HepG2 (cell line): ENCODE measurements around the gene RNLS. TPM values are rescaled to one million over a fixed set of nuclear protein-coding genes. Genes with fewer than 3 reads are reported as not detected.

Experiments
- ATAC-seq: fragments of 200-7000 bp; cut with Tn5 transposase; 3 replicates; pipeline ENCODE4 v1.9.1; 2020; ENCODE audit warnings: mild to moderate bottlenecking, moderate library complexity
- BruUV-seq: library from RNA; stranded (reverse); fragments of 400-500 nt; replicated peaks from 2 replicates; lab custom pipeline; 2021; lab: Mats Ljungman, UMichigan
- CTCF ChIA-PET: fragments of 300-600 bp; formaldehyde crosslinking; extraction: SDS; loops from one replicate; lab custom pipeline; 2021; ENCODE audit warnings: low total read pairs, inconsistent platforms, low intra/inter-chr PET ratio; lab: Yijun Ruan, JAX
- POLR2A ChIA-PET: fragments of 350-600 bp; sonication (Branson Sonifier 250); formaldehyde crosslinking; loops from one replicate; lab custom pipeline; 2020; ENCODE audit warnings: antibody characterized with exemption, inconsistent platforms; lab: Yijun Ruan, JAX
- DNase-seq: peaks from one replicate; pipeline ENCODE4 v3.0.0-alpha.2; 2015; ENCODE audit warnings: low spot score
- FAIRE-seq: peaks from 3 replicates; lab custom pipeline; 2011; peaks lifted over from hg19 to GRCh38; lab: Jason Lieb, UNC
- H2AFZ ChIP-seq: one replicate; pipeline ENCODE4 v1.6.1; 2011; ENCODE audit warnings: low read length, inconsistent platforms
- H3K27ac ChIP-seq: fragments of 300-600 bp; 3 replicates; pipeline ENCODE4 v1.8.0; 2011; ENCODE audit warnings: mixed run types, mild to moderate bottlenecking, mixed read lengths, low read length, inconsistent platforms; ENCODE audit not compliant: insufficient read depth; ENCODE audit errors: extremely low read length
- H3K27me3 ChIP-seq, 2 experiments: fragments of 200-600 bp in 1 of 2; 2 replicates in 1 of 2; 3 replicates in 1 of 2; pipeline versions ENCODE4 v1.6.0 to v1.8.0; 2011; ENCODE audit warnings: low read length in 2 of 2, mild to moderate bottlenecking in 2 of 2, moderate library complexity in 2 of 2, inconsistent platforms in 1 of 2; ENCODE audit not compliant: insufficient read depth in 2 of 2, control insufficient read depth in 1 of 2
- H3K36me3 ChIP-seq, 2 experiments: fragments of 200-600 bp in 1 of 2; replicated peaks in 1 of 2; 2 replicates in 1 of 2; 3 replicates in 1 of 2; pipeline versions ENCODE4 v1.5.1 to v1.8.0; 2011; ENCODE audit warnings: low read length in 2 of 2, inconsistent platforms in 1 of 2; ENCODE audit not compliant: insufficient read depth in 2 of 2, control insufficient read depth in 1 of 2
- H3K4me1 ChIP-seq: 2 replicates; pipeline ENCODE4 v1.5.1; 2012; ENCODE audit warnings: low read length, inconsistent platforms; ENCODE audit not compliant: insufficient read depth
- H3K4me2 ChIP-seq: 2 replicates; pipeline ENCODE4 v1.6.0; 2011; ENCODE audit warnings: low read depth, low read length, inconsistent platforms
- H3K4me3 ChIP-seq, 3 experiments: fragments of 200-600 bp in 1 of 3; sonication (generic), shearing (Covaris generic) in 1 of 3; replicated peaks in 1 of 3; 2 replicates each; pipeline ENCODE4 v1.5.1; 2011 to 2016; ENCODE audit warnings: low read length in 3 of 3, inconsistent platforms in 2 of 3, low read depth in 2 of 3, mild to moderate bottlenecking in 2 of 3, control low read depth in 1 of 3, mixed read lengths in 1 of 3; ENCODE audit not compliant: insufficient read depth in 1 of 3
- H3K79me2 ChIP-seq: one replicate; pipeline ENCODE4 v1.6.1; 2011; ENCODE audit warnings: low read length, inconsistent platforms; ENCODE audit not compliant: insufficient read depth
- H3K9ac ChIP-seq: 2 replicates; pipeline ENCODE4 v1.6.0; 2011; ENCODE audit warnings: mild to moderate bottlenecking, low read depth, low read length, inconsistent platforms; ENCODE audit not compliant: insufficient read depth
- H3K9me3 ChIP-seq: 2 replicates; pipeline ENCODE4 v1.5.1; 2012; ENCODE audit warnings: mild to moderate bottlenecking, low read length
- H4K20me1 ChIP-seq: 2 replicates; pipeline ENCODE4 v1.6.0; 2011; ENCODE audit warnings: inconsistent platforms, mild to moderate bottlenecking, low read length, moderate library complexity; ENCODE audit not compliant: insufficient read depth
- ATF4 ChIP-seq, 2 experiments: fragments of 450-650 bp in 1 of 2; sonication (generic) in 1 of 2; formaldehyde crosslinking; IDR thresholded peaks; 2 replicates each; pipeline versions ENCODE4 v1.5.0 to v1.8.0; 2020 to 2022; ENCODE audit warnings: mild to moderate bottlenecking in 1 of 2, missing genetic modification reagents in 1 of 2
- BHLHE40 ChIP-seq: IDR thresholded peaks from 2 replicates; pipeline ENCODE4 v1.6.1; 2011; ENCODE audit warnings: low read length, improper control_type of control experiment
- FOXC1 ChIP-seq: sonication (generic); formaldehyde crosslinking; IDR thresholded peaks from 2 replicates; pipeline ENCODE4 v1.8.0; 2022; ENCODE audit warnings: mild to moderate bottlenecking, missing genetic modification reagents, borderline replicate concordance
- HBP1 ChIP-seq: IDR thresholded peaks from 2 replicates; pipeline ENCODE4 v1.6.1; 2016; ENCODE audit warnings: low read depth, control low read depth
- HINFP ChIP-seq: sonication (generic); formaldehyde crosslinking; IDR thresholded peaks from 2 replicates; pipeline ENCODE4 v1.4.0; 2020; ENCODE audit warnings: low read depth, mild to moderate bottlenecking, missing genetic modification reagents
- NFIC ChIP-seq: IDR thresholded peaks from 2 replicates; pipeline ENCODE4 v1.6.1; 2012; ENCODE audit warnings: mild to moderate bottlenecking, low read length, inconsistent platforms
- YEATS4 ChIP-seq: sonication (generic); formaldehyde crosslinking; IDR thresholded peaks from 2 replicates; pipeline ENCODE4 v1.4.0; 2020; ENCODE audit warnings: missing genetic modification reagents, borderline replicate concordance
- ZNF138 ChIP-seq: sonication (generic); formaldehyde crosslinking; IDR thresholded peaks from 2 replicates; pipeline ENCODE4 v1.5.0; 2020; ENCODE audit warnings: mild to moderate bottlenecking, low read depth, missing genetic modification reagents
- ZNF24 ChIP-seq: fragments of 450-650 bp; IDR thresholded peaks from 2 replicates; pipeline ENCODE4 v1.6.1; 2017; ENCODE audit warnings: antibody characterized with exemption, mild to moderate bottlenecking
- ZNF775 ChIP-seq: sonication (generic); formaldehyde crosslinking; IDR thresholded peaks from 2 replicates; pipeline ENCODE4 v1.4.0; 2020; ENCODE audit warnings: missing genetic modification reagents, mild to moderate bottlenecking, moderate library complexity, borderline replicate concordance
- WGBS: methylation state at CpG from one replicate; pipeline ENCODE4 v1.1.6; 2017; ENCODE audit warnings: low lambda C conversion rate; 5-methylcytosine and 5-hydroxymethylcytosine counted together
- in situ Hi-C: cut with HindIII; loops from 2 replicates; pipeline ENCODE4 v1.10.0; 2017; ENCODE audit warnings: low pct_unique_long_range_greater_than_20kb; ENCODE audit not compliant: extremely low pct_ligation_motif_present
- intact Hi-C: fragments of 100-400 bp; cut with micrococcal nuclease; formaldehyde crosslinking; loops from one replicate; pipeline ENCODE4 v1.10.0; 2022; ENCODE audit not compliant: unreplicated experiment
- polyA plus RNA-seq, 8 experiments: library from polyadenylated mRNA; depleted of rRNA in 3 of 8; stranded (reverse) in 7 of 8; unstranded in 1 of 8; fragments of >200 nt; fragmentation: Illumina TruSeq in 4 of 8; extraction: Trizol in 4 of 8; gene quantifications; 2 replicates each; pipeline versions ENCODE4 v1.2.1 to v1.2.3, GENCODE V29; 2011 to 2016; ENCODE audit warnings: low read depth in 4 of 8, missing spikeins in 1 of 8, mixed read lengths in 1 of 8; ENCODE audit not compliant: insufficient read depth in 1 of 8
- total RNA-seq, 5 experiments: library from RNA; depleted of rRNA; stranded (reverse); fragments of >200 nt; fragmentation: Illumina TruSeq; extraction: Trizol; gene quantifications; 2 replicates each; pipeline ENCODE4 v1.2.3, GENCODE V29; 2016; ENCODE audit warnings: low read depth in 1 of 5

The RNLS gene
- total and polyA plus RNA-seq, 2 of the 13 experiments (the other 11 are each of a cell fraction or from before 2014, with no cell fraction given), result not detected

GRCh38 chr10:88271761-88272543, 311.2 kb downstream of the RNLS start:
- Histone ChIP-seq H3K27me3 (no peaks in the 10 kb centered on the region), H4K20me1 (no peaks in the 10 kb centered on the region), H3K4me2 (no peak overlapping the region), H3K27ac (no peak overlapping the region), H3K36me3 (no peaks in the 10 kb centered on the region), H3K9me3 (no peaks in the 10 kb centered on the region), H3K4me3 (no peak overlapping the region), H3K79me2 (no peaks in the 10 kb centered on the region), H3K4me1 (no peaks in the 10 kb centered on the region), H2AFZ (no peak overlapping the region), H3K9ac (no peak overlapping the region)
- TF ChIP-seq ZNF138 (CRISPR knock-in tag) (no peak), FOXC1 (CRISPR knock-in tag) (no peak), BHLHE40 (no peak), ZNF775 (no peak), HINFP (CRISPR knock-in tag) (no peak), YEATS4 (CRISPR knock-in tag) (no peak), HBP1 (no peak), ATF4 (CRISPR knock-in tag; IDR thresholded peaks at IDR 0.05) (no peak), ZNF24 (no peak), NFIC (no peak)
- ChIA-PET POLR2A (no interaction called here), CTCF (no interaction called here)
- BruUV-seq, result no TSS peak
- FAIRE-seq (no peak), DNase-seq (no peak), ATAC-seq (no peak)
- in situ Hi-C loops, result no loop called here
- 28% methylated on average over 4 of the region's 5 CpGs for WGBS
- intact Hi-C loops, result no loop called here
